Measurements from ENCODE around the gene UBXN4.

UBXN4 gene

GRCh38 chr2:135825131-135825530 lies 83.5 kb downstream of the UBXN4 start:
- no peak overlapping the region for H3K27ac ChIP-seq (ENCODE audit: low read length)
- no peak overlapping the region for H2AFZ ChIP-seq (ENCODE audit: low read length)
- no peaks in the 10 kb centered on the region for H3F3A ChIP-seq (ENCODE audit: insufficient read depth, low read length)
- H3K79me2 ChIP-seq (ENCODE audit: low read length): no peaks in the 10 kb centered on the region
- H3K9me2 ChIP-seq (replicated peaks; ENCODE audit: insufficient read depth, low read length): no peaks in the 10 kb centered on the region
- H3K9me3 ChIP-seq (replicated peaks; ENCODE audit: insufficient read depth, low read length): no peaks in the 10 kb centered on the region
- H3K4me1 ChIP-seq (ENCODE audit: low read length): no peaks in the 10 kb centered on the region
- DNase-seq: no peak
- no peaks in the 10 kb centered on the region for H4K20me1 ChIP-seq (ENCODE audit: insufficient read depth, low read length)
- no peaks in the 10 kb centered on the region for H3K27me3 ChIP-seq (replicated peaks; ENCODE audit: insufficient read depth, low read length)
- H3K9ac ChIP-seq (ENCODE audit: low read length): no peak overlapping the region
- H3K4me3 ChIP-seq (ENCODE audit: low read length): no peak overlapping the region
- H3K36me3 ChIP-seq (replicated peaks; ENCODE audit: insufficient read depth, low read length): no peaks in the 10 kb centered on the region
- TF ChIP-seq EZH2phosphoT487 (IDR thresholded peaks at IDR 0.05; ENCODE audit: low read length) (no peak), EZH2 (optimal IDR thresholded peaks at IDR 0.05; ENCODE audit: low read depth, low read length) (no peak)
- TF ChIP-seq, protein P1, sequence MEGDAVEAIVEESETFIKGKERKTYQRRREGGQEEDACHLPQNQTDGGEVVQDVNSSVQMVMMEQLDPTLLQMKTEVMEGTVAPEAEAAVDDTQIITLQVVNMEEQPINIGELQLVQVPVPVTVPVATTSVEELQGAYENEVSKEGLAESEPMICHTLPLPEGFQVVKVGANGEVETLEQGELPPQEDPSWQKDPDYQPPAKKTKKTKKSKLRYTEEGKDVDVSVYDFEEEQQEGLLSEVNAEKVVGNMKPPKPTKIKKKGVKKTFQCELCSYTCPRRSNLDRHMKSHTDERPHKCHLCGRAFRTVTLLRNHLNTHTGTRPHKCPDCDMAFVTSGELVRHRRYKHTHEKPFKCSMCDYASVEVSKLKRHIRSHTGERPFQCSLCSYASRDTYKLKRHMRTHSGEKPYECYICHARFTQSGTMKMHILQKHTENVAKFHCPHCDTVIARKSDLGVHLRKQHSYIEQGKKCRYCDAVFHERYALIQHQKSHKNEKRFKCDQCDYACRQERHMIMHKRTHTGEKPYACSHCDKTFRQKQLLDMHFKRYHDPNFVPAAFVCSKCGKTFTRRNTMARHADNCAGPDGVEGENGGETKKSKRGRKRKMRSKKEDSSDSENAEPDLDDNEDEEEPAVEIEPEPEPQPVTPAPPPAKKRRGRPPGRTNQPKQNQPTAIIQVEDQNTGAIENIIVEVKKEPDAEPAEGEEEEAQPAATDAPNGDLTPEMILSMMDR (IDR thresholded peaks at IDR 0.05; ENCODE audit: low read length): no peak
- no peak overlapping the region for H3K4me2 ChIP-seq (ENCODE audit: low read depth, low read length)

GRCh38 chr2:135825550-135826176 lies 84.0 kb downstream of the UBXN4 start:
- H3K79me2 ChIP-seq (ENCODE audit: low read length): no peaks in the 10 kb centered on the region
- H3K4me2 ChIP-seq (ENCODE audit: low read depth, low read length): no peak overlapping the region
- H2AFZ ChIP-seq (ENCODE audit: low read length): no peak overlapping the region
- H3K36me3 ChIP-seq (replicated peaks; ENCODE audit: insufficient read depth, low read length): no peaks in the 10 kb centered on the region
- H3K9ac ChIP-seq (ENCODE audit: low read length): no peak overlapping the region
- no peak overlapping the region for H3K4me3 ChIP-seq (ENCODE audit: low read length)
- TF ChIP-seq EZH2phosphoT487 (IDR thresholded peaks at IDR 0.05; ENCODE audit: low read length) (no peak), EZH2 (optimal IDR thresholded peaks at IDR 0.05; ENCODE audit: low read depth, low read length) (no peak)
- TF ChIP-seq, protein P1 (IDR thresholded peaks at IDR 0.05; ENCODE audit: low read length): no peak
- no peak overlapping the region for H3K27ac ChIP-seq (ENCODE audit: low read length)
- H3K27me3 ChIP-seq (replicated peaks; ENCODE audit: insufficient read depth, low read length): no peaks in the 10 kb centered on the region
- no peaks in the 10 kb centered on the region for H3K9me3 ChIP-seq (replicated peaks; ENCODE audit: insufficient read depth, low read length)
- no peaks in the 10 kb centered on the region for H4K20me1 ChIP-seq (ENCODE audit: insufficient read depth, low read length)
- no peaks in the 10 kb centered on the region for H3K4me1 ChIP-seq (ENCODE audit: low read length)
- H3K9me2 ChIP-seq (replicated peaks; ENCODE audit: insufficient read depth, low read length): no peaks in the 10 kb centered on the region
- no peaks in the 10 kb centered on the region for H3F3A ChIP-seq (ENCODE audit: insufficient read depth, low read length)
- DNase-seq: no peak

- Histone ChIP-seq H3K36me3 (replicated peaks; ENCODE audit: insufficient read depth, low read length) (no peaks in the 10 kb centered on the region), H3K9me3 (replicated peaks; ENCODE audit: insufficient read depth, low read length) (no peaks in the 10 kb centered on the region), H3K4me3 (ENCODE audit: low read length) (no peak overlapping the region), H3K4me2 (ENCODE audit: low read depth, low read length) (no peak overlapping the region), H3F3A (ENCODE audit: insufficient read depth, low read length) (no peaks in the 10 kb centered on the region), H3K9me2 (replicated peaks; ENCODE audit: insufficient read depth, low read length) (no peaks in the 10 kb centered on the region), H4K20me1 (ENCODE audit: insufficient read depth, low read length) (no peaks in the 10 kb centered on the region), H3K4me1 (ENCODE audit: low read length) (no peaks in the 10 kb centered on the region), H3K27me3 (replicated peaks; ENCODE audit: insufficient read depth, low read length) (no peaks in the 10 kb centered on the region), H3K9ac (ENCODE audit: low read length) (no peak overlapping the region), H3K27ac (ENCODE audit: low read length) (no peak overlapping the region), H2AFZ (ENCODE audit: low read length) (no peak overlapping the region), H3K79me2 (ENCODE audit: low read length) (no peaks in the 10 kb centered on the region)
- no peak for DNase-seq
- TF ChIP-seq, protein P1 (IDR thresholded peaks at IDR 0.05; ENCODE audit: low read length): no peak
- no peak for TF ChIP-seq EZH2 (optimal IDR thresholded peaks at IDR 0.05; ENCODE audit: low read depth, low read length)
- TF ChIP-seq EZH2phosphoT487 (IDR thresholded peaks at IDR 0.05; ENCODE audit: low read length): no peak
Measured at GRCh38 chr2:135826544-135826943, 84.9 kb downstream of the UBXN4 start.

Data from MM.1S (cell line).